ENCODE results near the gene PIGC. TPM values are rescaled to one million over a fixed set of nuclear protein-coding genes. Genes with fewer than 3 reads are reported as not detected.

The PIGC gene
- total and polyA plus RNA-seq, 2 donors (not counting 3 experiments of a cell fraction or from before 2014, with no cell fraction given) = 16.1 to 25.8 TPM

DNA sequence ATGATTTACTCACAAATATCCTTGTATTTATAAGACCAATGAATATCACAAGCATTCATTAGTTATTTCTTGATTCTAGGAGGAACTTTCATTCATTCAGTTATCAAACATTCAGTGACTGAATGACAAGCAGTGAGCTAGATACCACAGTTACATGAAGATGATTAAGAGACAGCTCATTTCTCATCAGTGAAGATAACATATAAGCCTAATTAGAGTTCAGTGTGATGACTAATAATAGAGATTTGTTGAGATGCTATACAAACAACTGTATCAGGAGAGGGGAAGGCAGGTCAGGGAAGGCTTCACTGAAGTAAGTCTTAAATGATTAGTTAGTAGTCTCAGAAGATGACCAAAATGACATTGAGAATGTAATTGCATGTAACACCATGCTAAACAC lies 38.0 kb downstream of the PIGC start:
- H3K79me2 ChIP-seq (ENCODE audit: control insufficient read depth, insufficient read depth, low read length) = no peaks in the 10 kb centered on the region
- CTCF ChIA-PET = interaction anchor here (6.1 kb wide), 1 partner anchor 404 kb away, joined by 73 read pairs; no protein-coding TSS in a partner anchor
- H4K20me1 ChIP-seq (replicated peaks; ENCODE audit: control insufficient read depth, extremely low read depth, insufficient read depth, low read length) = no peaks in the 10 kb centered on the region
- H3K4me3 ChIP-seq (replicated peaks in 1 of 3; ENCODE audit: insufficient read depth in 1 of 3, low read depth in 1 of 3, low read length in 3 of 3) = no peak overlapping the region
- H2AFZ ChIP-seq (ENCODE audit: low read depth, low read length) = no peak overlapping the region
- H3K36me3 ChIP-seq (ENCODE audit: control insufficient read depth in 2 of 2, extremely low read depth in 1 of 2, insufficient read depth in 2 of 2, low read length in 2 of 2) = no peaks in the 10 kb centered on the region
- DNase-seq (ENCODE audit: low read depth, low spot score) (no peak), FAIRE-seq (no peak)
- no peaks in the 10 kb centered on the region for H3K27me3 ChIP-seq (ENCODE audit: control insufficient read depth in 2 of 2, insufficient read depth in 2 of 2, low read length in 2 of 2)
- dilution Hi-C loops (cut with MboI; ENCODE audit: extremely low pct_ligation_motif_present, low sequenced_read_pairs) = loop anchor here (25.0 kb wide), 1 partner anchor 394 kb away; no protein-coding TSS in a partner anchor
- no peaks in the 10 kb centered on the region for H3K9me3 ChIP-seq (replicated peaks; ENCODE audit: control insufficient read depth, insufficient read depth, low read length)
- POLR2A ChIA-PET = no interaction called here
- H3K4me2 ChIP-seq (ENCODE audit: insufficient read depth, low read length) = no peak overlapping the region
- BruUV-seq (replicated peaks) = no TSS peak
- no peak overlapping the region for H3K27ac ChIP-seq (ENCODE audit: insufficient read depth, low read depth, low read length)
- no peak overlapping the region for H3K9ac ChIP-seq (replicated peaks; ENCODE audit: extremely low read depth, insufficient read depth, low read length)
- no peaks in the 10 kb centered on the region for H3K9me1 ChIP-seq (replicated peaks; ENCODE audit: control insufficient read depth, extremely low read depth, insufficient read depth, low read length)
- no peak for TF ChIP-seq POLR2A (IDR thresholded peaks at IDR 0.05; ENCODE audit: low read depth, low read length)
- no peak for TF ChIP-seq JUN (IDR thresholded peaks at IDR 0.05; ENCODE audit: borderline replicate concordance, insufficient read depth, insufficient read length, low read depth)
- TF ChIP-seq, protein P1, sequence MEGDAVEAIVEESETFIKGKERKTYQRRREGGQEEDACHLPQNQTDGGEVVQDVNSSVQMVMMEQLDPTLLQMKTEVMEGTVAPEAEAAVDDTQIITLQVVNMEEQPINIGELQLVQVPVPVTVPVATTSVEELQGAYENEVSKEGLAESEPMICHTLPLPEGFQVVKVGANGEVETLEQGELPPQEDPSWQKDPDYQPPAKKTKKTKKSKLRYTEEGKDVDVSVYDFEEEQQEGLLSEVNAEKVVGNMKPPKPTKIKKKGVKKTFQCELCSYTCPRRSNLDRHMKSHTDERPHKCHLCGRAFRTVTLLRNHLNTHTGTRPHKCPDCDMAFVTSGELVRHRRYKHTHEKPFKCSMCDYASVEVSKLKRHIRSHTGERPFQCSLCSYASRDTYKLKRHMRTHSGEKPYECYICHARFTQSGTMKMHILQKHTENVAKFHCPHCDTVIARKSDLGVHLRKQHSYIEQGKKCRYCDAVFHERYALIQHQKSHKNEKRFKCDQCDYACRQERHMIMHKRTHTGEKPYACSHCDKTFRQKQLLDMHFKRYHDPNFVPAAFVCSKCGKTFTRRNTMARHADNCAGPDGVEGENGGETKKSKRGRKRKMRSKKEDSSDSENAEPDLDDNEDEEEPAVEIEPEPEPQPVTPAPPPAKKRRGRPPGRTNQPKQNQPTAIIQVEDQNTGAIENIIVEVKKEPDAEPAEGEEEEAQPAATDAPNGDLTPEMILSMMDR (IDR thresholded peaks at IDR 0.05; ENCODE audit: extremely low read depth in 1 of 2, insufficient read depth in 1 of 2, low read depth in 1 of 2, low read length in 2 of 2) = no peak
- no peak for TF ChIP-seq EZH2 (IDR thresholded peaks at IDR 0.05; ENCODE audit: borderline replicate concordance, low read depth, low read length, severe bottlenecking)
- no peak for TF ChIP-seq MYC (IDR thresholded peaks at IDR 0.05; ENCODE audit: low read depth, low read length)
- TF ChIP-seq FOS (IDR thresholded peaks at IDR 0.05; ENCODE audit: borderline replicate concordance, insufficient read depth, low read length) = peak; percentile 24
- intact Hi-C loops (cut with micrococcal nuclease) = no loop called here
- no peaks in the 10 kb centered on the region for H3K4me1 ChIP-seq (ENCODE audit: control insufficient read depth, extremely low read depth, insufficient read depth, low read length)

DNA sequence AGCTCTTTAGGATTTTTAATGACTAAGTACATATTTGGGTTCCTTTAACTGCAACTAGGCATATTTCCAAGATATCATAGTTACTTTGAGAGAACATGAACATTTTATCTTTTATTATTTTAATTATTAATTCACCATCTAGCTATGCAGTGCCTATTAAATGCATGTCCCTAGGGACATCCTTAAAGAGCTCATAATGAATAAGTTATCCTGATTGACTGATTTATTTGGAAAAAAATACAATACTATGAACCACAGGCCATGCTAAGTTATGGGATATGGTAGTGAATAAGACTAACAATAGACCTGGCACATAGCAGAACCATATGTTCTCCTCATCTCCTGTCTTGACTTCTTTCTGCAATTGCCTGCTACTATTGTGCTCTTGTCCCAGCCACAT lies 39.7 kb downstream of the PIGC start:
- H3K4me2 ChIP-seq (ENCODE audit: insufficient read depth, low read length) = no peak overlapping the region
- H3K27me3 ChIP-seq (ENCODE audit: control insufficient read depth in 2 of 2, insufficient read depth in 2 of 2, low read length in 2 of 2) = no peaks in the 10 kb centered on the region
- dilution Hi-C loops (cut with MboI; ENCODE audit: extremely low pct_ligation_motif_present, low sequenced_read_pairs) (loop anchor here (25.0 kb wide), 1 partner anchor 392 kb away; no protein-coding TSS in a partner anchor), intact Hi-C loops (cut with micrococcal nuclease) (no loop called here)
- H3K4me1 ChIP-seq (ENCODE audit: control insufficient read depth, extremely low read depth, insufficient read depth, low read length) = peaks cover 5% of the 10 kb centered on the region
- H4K20me1 ChIP-seq (replicated peaks; ENCODE audit: control insufficient read depth, extremely low read depth, insufficient read depth, low read length) = no peaks in the 10 kb centered on the region
- no peak overlapping the region for H3K9ac ChIP-seq (replicated peaks; ENCODE audit: extremely low read depth, insufficient read depth, low read length)
- FAIRE-seq (no peak), DNase-seq (ENCODE audit: low read depth, low spot score) (no peak)
- CTCF ChIA-PET = interaction anchor here (1.6 to 6.1 kb wide), 3 partner anchors 12 to 402 kb away, joined by 3 to 73 read pairs (median 8); no protein-coding TSS in a partner anchor
- no peaks in the 10 kb centered on the region for H3K9me1 ChIP-seq (replicated peaks; ENCODE audit: control insufficient read depth, extremely low read depth, insufficient read depth, low read length)
- no peaks in the 10 kb centered on the region for H3K36me3 ChIP-seq (ENCODE audit: control insufficient read depth in 2 of 2, extremely low read depth in 1 of 2, insufficient read depth in 2 of 2, low read length in 2 of 2)
- H2AFZ ChIP-seq (ENCODE audit: low read depth, low read length) = no peak overlapping the region
- TF ChIP-seq FOS (IDR thresholded peaks at IDR 0.05; ENCODE audit: borderline replicate concordance, insufficient read depth, low read length) (no peak), POLR2A (IDR thresholded peaks at IDR 0.05; ENCODE audit: low read depth, low read length) (no peak)
- TF ChIP-seq, protein P2, sequence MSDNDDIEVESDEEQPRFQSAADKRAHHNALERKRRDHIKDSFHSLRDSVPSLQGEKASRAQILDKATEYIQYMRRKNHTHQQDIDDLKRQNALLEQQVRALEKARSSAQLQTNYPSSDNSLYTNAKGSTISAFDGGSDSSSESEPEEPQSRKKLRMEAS (IDR thresholded peaks at IDR 0.05; ENCODE audit: insufficient read depth, insufficient read length) = no peak
- POLR2A ChIA-PET = no interaction called here
- H3K27ac ChIP-seq (ENCODE audit: insufficient read depth, low read depth, low read length) = no peak overlapping the region
- no peaks in the 10 kb centered on the region for H3K9me3 ChIP-seq (replicated peaks; ENCODE audit: control insufficient read depth, insufficient read depth, low read length)
- H3K4me3 ChIP-seq (replicated peaks in 1 of 3; ENCODE audit: insufficient read depth in 1 of 3, low read depth in 1 of 3, low read length in 3 of 3) = no peak overlapping the region
- H3K79me2 ChIP-seq (ENCODE audit: control insufficient read depth, insufficient read depth, low read length) = no peaks in the 10 kb centered on the region
- BruUV-seq (replicated peaks) = no TSS peak
